ENCODE results near the gene MUC2.

Gene MUC2

DNA sequence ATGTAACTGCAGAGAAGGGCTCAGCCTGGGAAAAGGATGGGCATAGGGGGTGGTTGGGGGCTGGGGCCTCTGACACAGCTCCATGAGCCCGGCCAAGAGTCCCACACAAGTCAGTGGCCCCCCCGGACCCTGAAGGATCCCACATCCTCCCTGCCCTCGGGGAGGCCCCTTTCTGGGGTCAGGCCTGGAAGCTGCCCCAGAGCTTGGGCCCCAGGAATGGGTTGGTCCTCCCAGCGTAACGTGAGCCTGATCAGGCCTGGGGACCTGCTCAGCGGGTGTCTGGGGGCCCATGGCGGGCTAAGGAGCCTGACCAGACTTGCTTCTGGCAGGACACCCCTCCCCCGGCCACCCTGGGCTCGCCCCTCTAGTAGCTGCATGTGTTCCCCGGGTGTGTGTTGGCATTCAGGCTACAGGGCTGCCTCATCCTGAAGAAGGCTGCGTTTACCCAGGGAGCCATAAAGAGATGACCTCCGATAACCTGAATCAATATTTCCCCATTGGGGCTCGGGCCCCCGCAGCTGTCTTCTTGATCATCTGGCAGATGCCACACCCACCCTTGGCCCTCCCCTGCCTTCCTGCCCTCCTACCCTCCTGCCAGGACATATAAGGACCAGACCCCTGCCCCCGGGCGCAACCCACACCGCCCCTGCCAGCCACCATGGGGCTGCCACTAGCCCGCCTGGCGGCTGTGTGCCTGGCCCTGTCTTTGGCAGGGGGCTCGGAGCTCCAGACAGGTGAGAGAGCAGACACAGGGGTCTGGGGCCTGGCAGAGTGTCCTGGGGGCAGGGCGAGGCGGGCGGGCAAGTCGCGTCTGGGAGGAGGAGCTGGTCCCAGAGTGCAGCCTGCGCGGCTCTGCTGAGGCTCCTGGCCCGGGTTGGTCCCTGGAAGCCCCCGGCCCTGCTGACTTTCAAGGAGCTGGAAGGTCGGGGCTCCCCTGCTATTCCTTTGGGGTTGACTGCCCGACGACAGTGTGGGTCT lies at the start of gene MUC2:
TSS of gene MUC2 (plus strand) at position 631 of the 978 bp plus-strand sequence.
- DNase-seq (ENCODE audit: low read depth), result no peak

DNA sequence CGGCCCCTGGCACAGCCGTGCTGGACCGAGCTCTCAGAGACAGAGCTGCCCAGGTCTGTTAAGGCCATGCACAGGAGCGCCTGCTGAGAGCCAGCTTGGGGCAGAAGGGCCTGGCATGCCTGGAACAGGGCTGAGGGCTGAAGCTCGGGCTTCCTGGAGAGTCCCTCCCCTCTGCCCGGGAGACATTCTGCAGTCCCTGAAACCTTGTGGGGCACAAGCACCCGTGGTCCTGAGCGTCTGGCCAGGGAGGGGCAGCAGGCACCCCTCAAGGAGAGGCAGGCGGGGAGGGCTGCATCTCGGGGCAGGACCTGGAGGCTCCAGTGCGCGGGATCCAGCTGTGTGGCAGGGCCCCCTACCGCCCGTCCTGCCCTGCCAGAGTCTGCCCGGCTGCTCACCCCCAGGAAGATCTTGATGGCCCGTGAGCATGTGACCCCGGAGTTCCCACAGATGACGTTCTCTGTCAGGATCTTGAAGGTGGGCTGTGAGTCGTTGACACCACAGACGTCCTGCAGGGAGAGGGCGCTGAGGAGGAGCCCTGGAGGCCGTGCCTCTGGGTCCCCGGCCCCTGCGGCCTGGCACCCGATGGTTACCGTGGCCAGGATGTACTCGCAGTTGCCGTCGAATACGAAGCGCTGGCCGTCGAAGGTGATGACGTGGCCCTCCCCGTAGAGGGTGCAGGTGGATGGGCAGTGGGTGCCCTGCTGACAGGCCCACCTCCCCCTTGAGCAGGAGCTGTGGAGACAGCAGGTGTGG lies 49.1 kb upstream of the MUC2 start:
- no peak for DNase-seq (ENCODE audit: low read depth)

DNA sequence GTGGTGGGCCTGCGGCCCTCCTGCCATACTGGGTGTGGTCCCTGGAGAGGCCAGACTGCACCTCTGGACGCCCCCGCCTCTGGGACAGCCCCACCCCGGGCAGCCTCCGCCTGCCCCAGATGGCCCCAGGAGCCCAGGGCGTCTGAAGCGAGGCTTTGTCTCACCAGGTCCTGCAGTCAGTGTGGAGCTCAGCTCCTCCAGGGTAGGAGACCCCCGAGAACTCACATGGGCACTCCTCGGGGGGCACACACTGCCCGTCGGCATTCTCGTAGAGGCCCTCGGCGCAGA lies 48.6 kb upstream of the MUC2 start:
- no peak for DNase-seq (ENCODE audit: low read depth)

DNA sequence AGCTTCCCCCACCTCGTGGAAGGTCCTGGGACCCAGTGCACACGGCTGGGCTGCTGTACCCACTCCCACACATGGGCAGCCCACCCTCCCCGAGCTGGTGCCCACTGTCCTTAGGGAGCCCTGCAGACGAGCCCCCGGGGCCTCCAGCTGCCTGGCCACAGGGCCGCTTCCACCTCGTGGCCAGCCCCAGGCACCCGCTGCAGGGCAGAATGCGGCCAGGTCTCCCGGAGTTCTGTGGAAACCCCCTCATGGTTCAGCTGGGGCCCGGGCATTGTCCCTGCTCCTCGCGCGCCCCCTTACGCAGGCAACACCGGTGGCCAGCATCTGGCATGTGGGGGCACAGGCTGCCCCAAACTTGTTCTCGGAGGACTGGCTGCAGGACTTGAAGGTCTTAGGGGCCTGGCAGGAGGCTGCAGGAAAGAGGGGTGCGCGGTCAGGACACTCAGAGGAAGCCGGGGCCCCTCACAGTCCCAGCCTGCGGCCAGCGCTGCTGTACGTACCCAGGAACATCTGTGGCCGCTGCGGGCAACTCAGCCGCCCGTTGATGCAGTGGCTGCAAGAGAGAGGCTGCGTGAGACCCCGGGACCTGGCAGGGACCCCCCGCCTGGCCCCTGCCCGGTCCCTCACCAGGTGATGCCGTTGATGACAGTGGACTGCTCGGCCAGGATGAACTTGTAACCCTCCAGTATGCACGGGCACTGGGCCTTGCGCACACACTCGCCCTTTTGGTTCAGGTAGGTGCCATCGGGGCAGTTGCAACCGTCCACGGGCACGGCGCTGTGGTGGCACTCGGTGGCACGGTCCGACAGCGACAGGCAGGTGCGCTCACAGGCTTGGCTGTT lies 47.8 kb upstream of the MUC2 start:
- no peak for DNase-seq (ENCODE audit: low read depth)

DNA sequence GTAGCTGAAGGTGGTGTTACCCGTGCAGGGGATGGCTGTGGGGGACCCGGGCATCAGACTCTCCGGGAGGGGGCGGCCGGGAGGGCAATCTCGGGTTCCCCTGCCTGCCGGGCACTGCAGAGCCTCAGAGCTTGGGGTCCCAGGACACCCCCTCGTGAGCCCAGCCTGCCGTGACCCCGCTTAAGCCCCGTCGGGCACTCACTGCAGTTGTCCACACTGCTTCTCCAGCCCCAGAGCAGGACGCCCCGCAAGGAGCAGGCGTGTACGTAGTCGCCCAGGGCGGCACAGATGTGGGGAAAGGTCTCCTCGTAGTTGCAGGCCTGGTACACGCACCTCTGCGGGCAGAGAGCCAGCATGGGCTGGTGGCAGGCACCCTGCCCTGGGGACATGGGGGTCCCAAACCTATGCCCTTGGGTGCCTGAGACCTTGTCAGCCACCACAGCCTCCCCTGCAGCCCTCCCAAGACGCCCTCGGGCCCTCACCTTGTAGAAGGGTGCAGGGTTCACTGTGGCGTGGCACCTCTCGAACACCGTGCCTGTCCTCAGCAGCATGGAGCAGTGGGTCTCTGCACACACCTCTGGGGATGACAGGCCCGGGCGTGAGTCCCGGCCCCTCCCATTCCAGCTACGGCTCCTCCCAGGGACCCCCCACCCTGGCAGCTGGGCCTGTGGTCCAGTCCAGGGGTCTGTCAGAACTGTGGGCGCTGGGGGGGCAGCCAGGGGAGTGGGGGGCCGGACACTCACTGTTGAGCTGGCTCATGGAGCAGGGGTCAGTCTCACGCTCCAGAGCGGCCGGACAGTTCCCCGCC lies 47.0 kb upstream of the MUC2 start:
- no peak for DNase-seq (ENCODE audit: low read depth)

DNA sequence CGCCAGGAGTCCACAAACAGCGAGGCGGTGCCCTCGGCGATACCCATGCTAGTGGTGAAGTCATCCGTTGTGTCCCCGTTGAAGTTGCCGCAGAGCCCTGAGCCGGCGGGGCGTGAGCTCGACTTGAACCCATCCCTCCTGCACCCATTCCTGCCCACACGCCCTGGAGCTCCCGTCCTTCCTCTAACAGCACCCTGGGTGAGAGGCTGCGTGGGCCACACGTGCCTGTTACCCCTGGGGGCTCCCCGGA lies 46.5 kb upstream of the MUC2 start:
- no peak for DNase-seq (ENCODE audit: low read depth)

DNA sequence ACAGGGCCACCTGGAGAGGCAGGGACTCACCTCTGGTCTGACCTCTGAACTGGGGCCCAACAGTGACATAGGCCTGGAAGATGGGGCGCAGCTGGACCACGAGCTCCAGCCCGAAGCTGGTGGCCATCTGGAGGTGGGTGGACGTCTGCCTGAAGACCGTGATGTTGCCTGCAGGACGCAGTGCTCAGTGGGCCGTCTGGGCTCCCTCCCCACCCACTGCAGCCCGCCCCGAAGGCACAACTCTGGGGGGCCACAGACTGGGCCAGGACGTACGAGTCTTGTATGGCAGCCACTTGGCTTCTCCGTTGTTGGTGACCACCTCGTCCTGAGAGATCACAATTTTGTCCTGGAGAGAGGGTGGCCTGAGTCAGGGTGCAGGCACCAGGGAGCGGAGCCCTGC lies 46.1 kb upstream of the MUC2 start:
- no peak for DNase-seq (ENCODE audit: low read depth)

DNA sequence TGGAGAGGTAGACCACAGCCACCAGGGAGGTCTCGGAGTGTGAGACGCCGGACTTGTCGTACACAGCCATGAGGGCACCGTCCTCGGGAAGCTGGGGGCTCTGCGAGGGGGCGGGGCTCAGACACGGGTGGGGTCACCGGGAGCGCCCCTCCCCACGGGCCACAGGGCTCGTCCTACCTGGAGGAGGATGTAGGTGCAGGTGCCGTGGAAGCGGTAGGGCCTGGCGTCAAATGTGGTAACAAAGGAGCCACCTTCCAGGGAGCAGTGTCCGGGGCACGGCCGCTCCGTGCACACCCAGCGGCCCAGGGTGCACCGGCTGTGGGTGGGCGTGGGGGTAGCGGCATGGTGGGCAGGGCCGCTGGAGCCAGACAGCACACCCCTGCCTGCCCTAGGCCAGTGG lies 45.6 kb upstream of the MUC2 start:
- DNase-seq (ENCODE audit: low read depth), result no peak

DNA sequence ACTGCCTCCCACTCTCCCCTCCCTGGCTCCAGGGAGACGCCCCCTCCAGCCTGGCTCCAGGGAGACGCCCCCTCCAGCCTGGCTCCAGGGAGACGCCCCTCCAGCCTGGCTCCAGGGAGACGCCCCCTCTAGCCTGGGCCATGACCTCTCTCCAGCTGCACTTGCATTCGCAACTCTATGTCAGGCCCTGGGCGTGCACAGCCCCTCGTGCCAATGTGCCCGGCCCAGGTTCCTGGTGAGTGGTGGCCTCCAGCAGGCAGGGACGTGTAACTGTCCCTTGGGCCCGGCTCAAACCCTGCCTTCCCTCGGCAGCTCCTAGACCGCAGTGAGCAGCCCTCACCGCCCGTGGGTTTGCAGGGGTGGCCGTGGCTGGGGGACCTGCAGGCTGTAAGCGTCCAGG lies 45.0 kb upstream of the MUC2 start:
- DNase-seq (ENCODE audit: low read depth), result no peak

DNA sequence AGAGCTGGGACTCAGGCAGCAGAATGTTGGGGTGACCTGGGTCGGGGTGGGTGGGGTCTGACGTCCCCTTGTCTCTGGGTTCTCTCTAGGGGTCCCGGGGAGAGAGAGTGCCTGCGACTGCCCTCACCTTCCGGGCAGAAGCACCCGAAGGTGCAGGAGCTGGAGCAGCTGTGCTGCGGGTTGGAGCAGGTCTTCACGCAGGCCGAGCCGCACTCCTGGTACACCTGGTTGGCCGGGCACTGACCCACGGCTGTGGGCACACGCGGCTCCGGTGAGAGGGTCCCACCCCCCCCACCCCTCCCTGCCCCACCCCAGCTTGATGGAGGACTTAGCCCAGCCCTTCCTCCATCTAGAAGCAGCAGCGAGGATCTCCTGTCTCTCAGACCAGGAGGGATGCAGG lies 44.6 kb upstream of the MUC2 start:
- DNase-seq (ENCODE audit: low read depth), result no peak

DNA sequence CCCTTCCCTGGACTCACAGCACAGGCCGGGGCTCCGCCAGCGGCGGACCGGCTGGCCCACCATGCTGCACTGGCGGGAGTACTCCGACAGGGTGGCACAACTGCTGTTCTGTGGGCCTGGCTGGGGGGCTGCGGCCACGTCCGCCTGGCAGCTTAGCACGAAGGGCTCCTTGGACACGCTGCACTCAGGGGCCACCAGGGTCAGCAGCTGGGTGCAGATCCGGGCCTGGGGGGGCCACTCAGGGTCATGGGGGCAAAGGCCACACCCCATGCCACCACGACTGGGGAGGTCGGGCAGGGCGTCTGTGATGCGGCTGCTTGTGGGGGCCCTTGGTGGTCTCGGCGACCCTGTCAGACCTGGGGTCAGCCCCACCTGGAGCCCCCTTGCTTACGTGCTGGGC lies 44.1 kb upstream of the MUC2 start:
- no peak for DNase-seq (ENCODE audit: low read depth)

DNA sequence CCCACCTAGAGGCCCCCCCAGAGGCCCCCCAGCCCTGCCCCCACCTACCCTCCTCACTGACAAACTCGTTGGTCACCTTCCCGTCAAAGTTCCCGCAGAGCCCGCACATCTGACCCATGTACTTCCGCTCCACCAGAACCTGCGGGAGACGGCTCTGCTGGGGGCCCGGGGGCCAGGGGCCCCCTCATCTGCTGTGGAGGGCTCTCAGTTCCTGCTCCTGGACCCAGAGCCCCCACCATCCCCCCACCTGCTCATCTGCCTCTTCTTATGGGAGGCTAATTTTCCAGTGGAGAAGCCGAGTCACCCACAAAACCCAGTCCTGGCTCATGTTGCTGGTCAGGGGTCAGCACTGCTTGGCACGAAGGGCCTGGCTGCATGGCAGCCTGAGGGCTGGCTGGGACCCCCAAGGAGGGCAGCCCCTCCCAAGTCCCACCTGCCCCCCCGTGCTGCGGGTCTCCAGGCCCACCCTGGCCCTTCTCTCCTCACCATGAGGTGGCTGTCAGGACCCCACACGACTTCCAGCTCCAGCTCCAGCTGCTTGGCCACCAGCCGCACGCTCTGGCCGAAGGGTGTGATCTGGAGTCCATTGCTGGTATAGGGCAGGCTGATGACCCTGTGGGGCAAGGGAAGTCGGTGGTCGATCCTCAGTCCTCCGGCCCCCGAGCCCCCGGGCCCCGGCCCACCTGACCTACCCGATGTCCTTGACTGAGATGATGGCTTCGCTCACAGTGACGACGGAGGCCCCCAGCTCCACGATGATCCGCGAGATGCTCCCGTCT lies 43.4 kb upstream of the MUC2 start:
- DNase-seq (ENCODE audit: low read depth), result no peak

DNA sequence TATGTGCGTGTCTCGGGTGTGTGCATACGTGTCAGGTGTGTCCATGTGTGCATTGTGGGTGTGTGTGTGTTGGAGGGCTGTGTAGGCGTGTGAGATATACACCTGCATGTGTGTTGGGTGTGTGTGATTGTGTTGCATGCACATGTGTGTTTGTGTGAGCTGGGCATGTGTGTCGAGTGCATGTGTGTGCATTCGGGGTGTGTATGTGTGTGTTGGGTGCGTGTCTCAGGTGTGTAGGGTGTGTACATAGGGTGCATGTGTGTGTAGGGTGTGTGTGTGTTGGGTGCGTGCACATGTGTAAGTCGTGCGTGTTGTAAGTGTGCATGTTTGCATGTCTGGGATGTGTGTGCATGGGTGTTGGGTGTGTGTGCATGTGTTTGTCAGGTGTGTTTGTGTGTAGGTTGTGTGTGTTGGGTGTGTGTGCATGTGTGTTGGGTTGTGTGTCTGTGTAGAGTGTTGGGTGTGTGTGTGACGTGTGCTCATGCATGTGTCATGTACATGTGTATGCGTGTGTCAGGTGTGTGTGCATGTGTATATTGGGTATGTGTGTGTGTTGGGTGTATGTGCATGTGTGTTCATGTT lies 42.3 kb upstream of the MUC2 start:
- DNase-seq (ENCODE audit: low read depth), result no peak

DNA sequence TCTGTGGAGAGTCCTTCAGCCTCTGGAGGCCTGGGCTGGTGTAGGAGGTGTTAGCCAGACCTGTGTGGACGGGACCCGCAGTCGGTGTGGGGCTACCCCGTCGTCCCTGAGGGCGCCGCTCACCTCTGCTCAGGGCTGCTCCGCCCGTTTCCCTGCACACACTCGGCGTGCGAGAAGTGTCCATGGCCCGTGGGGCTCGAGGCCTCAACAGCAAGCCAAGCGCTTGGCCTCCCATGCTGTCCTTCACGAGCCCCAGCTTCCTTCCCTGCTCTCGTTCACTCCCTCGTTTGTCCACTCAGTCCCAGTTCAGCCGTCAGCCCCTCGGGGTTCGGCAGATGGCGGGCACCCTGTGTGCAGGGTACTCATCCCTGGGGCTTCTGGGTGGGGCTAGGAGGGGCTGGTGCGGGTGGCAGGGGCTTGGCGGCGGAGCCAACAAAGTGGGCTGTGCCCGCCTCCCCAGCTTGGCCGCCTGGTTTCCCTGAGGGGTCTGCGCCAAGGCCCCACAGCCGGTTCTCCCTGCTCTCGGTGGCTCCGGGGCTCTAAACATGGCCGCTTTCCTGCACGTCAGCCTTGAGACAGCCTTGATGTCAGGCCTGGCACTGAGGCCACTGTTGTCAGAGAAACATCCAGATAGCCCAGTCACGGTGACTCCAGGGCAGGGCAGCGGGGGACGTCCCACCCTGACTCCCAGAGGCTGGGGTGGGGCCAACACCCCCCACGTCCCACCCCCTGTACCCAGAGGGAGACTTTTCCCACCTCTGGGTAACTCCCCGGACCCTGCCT lies 41.5 kb upstream of the MUC2 start:
- no peak for DNase-seq (ENCODE audit: low read depth)

DNA sequence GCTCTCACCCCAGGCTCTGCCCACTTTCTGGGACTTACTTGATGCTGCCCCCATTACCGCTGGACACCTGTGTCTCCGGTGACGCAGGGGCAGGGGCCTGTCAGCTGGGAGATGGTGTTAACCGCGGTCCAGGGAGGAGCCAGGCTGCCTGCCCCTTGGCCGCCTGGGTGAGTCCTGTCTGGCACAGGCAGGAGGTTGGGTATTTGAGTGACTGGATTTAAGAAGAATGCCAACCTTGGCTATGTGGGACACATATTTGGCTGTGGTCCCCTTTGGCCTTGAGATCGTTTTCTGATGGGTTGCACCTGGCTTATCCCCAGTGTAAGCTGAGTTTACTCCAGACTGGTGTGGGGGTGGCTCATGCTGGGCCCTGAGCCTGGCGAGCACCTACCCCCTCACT lies 40.7 kb upstream of the MUC2 start:
- DNase-seq (ENCODE audit: low read depth), result no peak

DNA sequence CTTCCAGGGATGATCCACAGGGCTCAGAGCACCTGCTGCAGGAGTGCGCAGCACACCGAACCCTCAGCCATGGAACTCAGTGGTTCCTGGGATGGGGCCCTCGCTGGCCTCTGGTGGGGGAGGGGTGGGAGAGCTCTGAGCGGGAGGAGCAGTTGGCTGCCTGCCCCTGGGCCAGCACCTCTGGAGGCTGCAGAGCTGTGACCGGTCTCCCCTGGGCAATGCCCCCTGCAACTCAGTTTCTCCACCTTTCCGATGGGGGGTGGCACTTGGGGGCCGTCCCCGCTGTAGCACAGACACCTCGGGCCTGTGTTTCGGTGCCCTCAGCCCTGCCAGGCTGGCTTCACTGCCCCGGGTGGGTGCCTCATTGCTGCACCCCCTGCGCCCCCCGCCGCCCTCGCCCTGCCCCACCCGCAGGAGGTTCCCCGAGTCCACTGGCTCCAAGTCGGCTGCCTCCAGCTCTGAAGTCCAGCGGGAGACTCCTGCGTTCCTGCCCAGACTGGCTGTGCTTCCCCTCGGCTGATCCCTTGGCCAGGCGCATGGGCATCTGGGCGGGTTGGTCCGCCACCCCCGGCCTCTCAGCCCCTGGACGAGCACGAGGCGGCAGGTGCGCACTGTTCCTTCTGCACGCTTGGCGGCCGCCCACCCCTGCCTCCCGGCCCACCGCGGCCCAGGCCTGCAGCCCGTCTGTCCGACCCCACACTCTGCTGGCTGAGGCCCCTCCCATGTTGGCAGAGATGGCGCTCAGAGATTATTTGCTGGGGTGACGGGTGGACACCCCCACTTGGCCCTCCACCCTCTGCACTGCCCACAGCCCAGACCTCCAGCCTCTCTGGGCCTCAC lies 40.0 kb upstream of the MUC2 start:
- DNase-seq (ENCODE audit: low read depth), result no peak

DNA sequence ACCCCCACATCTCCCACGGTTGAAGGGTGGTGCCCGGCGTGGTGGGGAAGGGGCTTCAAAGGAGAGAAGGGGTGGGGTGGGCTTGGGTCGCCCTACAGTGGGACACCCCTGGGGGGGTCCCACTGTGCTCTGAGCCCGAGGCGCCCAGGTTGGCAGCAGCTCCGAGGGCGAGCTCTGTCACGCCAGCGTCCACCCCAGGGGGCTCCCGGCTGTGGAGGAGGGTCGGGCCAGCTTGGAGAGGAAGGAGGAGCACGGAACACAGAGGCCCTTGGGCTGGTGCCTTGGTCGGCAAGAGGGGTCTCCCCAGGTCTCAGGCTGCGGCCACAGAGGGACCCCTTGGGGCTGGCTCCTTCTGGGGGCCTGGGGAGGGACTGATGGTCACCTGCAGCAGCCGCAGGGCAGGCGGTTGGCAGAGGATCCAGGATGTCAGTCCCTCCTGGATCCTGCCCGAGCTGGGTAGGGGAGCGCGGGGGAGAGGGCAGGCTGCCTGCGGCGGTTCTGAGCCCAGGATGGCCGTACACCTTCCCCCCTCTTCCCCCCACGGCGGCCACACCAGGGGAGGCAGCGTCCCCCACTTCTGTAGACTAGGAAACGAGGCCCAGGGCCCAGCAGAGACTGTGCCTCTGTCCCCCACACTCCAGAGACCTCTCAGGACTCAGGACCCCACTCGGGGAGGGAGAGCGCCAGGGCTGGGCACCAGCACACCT lies 38.9 kb upstream of the MUC2 start:
- DNase-seq (ENCODE audit: low read depth), result no peak

DNA sequence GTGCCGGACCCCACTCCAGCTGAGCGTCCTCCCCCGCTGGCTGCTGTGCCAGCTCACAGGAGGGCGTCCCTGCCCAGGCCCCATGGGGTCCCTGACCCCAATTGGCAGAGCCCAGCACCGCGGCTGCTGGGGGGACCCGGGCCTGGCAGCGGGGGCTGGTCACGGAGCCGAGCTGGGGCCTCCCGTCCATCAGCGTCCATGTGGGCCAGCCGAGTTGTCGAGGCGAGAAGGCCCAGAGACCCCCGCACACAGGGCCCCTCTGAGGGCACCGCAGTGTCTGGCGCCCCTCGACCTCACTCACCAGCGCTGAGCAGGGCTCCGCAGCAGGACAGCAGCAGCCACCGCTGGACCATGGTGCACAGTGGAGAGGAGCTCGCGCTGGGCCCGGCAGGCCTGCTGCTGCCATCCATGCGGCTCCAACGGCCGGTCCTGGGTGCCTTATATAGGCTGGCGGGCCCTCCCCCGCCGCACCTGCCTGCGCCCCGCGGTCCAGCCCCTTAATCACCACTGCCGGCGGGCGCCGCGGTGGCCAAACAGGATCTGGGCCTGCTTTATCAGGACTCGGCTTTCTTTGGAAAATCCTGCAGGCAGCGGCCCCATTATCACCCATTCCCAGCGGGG lies 38.3 kb upstream of the MUC2 start, which contains the start of gene MUC6:
TSS of gene MUC6 (minus strand) at position 416 of the 621 bp plus-strand sequence. CDS start at position 353, 63 bp downstream.
- DNase-seq (ENCODE audit: low read depth), result no peak

Data from CMK (cell line).